RWPE2 (cell line): ENCODE data around the gene TTN.

ENCODE experiments used
- ATAC-seq: fragments of 200-7000 bp; cut with Tn5 transposase; 3 replicates; pipeline ENCODE4 v1.9.1; 2021; ENCODE audit warnings: low read depth
- DNase-seq: peaks from one replicate; pipeline ENCODE4 v3.0.0-alpha.2; 2020; ENCODE audit warnings: low spot score
- H3K27ac ChIP-seq: fragments of 450-650 bp; 2 replicates; pipeline ENCODE4 v1.5.1; 2017; ENCODE audit warnings: mild to moderate bottlenecking; ENCODE audit not compliant: poor library complexity, severe bottlenecking
- H3K27me3 ChIP-seq: fragments of 250-450 bp; sonication (Bioruptor Pico); 2 replicates; pipeline ENCODE4 v1.5.1; 2021; ENCODE audit warnings: mild to moderate bottlenecking, moderate library complexity; ENCODE audit not compliant: insufficient read depth, poor library complexity, severe bottlenecking
- H3K36me3 ChIP-seq: fragments of 250-450 bp; sonication (Bioruptor Pico); 2 replicates; pipeline ENCODE4 v1.5.1; 2020; ENCODE audit warnings: low read depth, mild to moderate bottlenecking, moderate library complexity
- H3K4me1 ChIP-seq: fragments of 250-450 bp; sonication (Bioruptor Pico); 2 replicates; pipeline ENCODE4 v1.5.1; 2021; ENCODE audit warnings: mild to moderate bottlenecking, moderate library complexity; ENCODE audit not compliant: insufficient read depth, poor library complexity, severe bottlenecking
- H3K4me3 ChIP-seq: fragments of 250-450 bp; sonication (Bioruptor Pico); 2 replicates; pipeline ENCODE4 v1.5.1; 2021; ENCODE audit warnings: mild to moderate bottlenecking, moderate library complexity; ENCODE audit not compliant: severe bottlenecking
- H3K9me3 ChIP-seq: fragments of 250-450 bp; sonication (Bioruptor Pico); 2 replicates; pipeline ENCODE4 v1.5.1; 2021; ENCODE audit warnings: mild to moderate bottlenecking, moderate library complexity; ENCODE audit not compliant: severe bottlenecking
- CTCF ChIP-seq: fragments of 450-650 bp; IDR thresholded peaks from one replicate; pipeline ENCODE4 v1.5.1; 2017; ENCODE audit warnings: mild to moderate bottlenecking, moderate library complexity; ENCODE audit not compliant: poor library complexity, severe bottlenecking

Gene TTN

DNA sequence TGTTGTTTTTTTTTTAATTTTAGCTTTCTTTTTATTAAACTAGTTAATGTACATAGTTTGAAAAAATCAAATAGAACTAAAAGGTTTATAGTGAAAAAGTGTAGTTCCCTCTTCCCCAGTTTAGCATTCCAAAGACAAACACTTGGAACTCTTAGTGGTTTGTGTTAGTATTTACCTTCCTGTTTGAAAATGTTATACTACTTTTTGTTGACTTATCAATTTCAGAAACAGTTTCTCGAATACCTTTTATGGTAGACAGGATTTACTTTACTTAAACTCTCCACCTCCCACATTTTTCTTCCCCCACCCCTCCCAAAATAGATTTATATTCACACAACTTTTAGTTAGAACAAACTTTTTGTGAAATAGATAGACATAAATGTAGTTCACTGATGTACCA is 300.3 kb downstream of the TTN start:
- TF ChIP-seq CTCF, result no peak
- Histone ChIP-seq H3K27me3 (no peaks in the 10 kb centered on the region), H3K36me3 (peaks cover 29% of the 10 kb centered on the region), H3K27ac (no peak overlapping the region), H3K9me3 (no peaks in the 10 kb centered on the region), H3K4me1 (no peaks in the 10 kb centered on the region), H3K4me3 (no peak overlapping the region)
- ATAC-seq, result no peak
- no peak for DNase-seq

- no peak for DNase-seq
- TF ChIP-seq CTCF, result no peak
- H3K27me3 ChIP-seq, result no peaks in the 10 kb centered on the region
- ATAC-seq, result no peak
- no peak overlapping the region for H3K27ac ChIP-seq
- H3K4me1 ChIP-seq, result no peaks in the 10 kb centered on the region
- H3K36me3 ChIP-seq, result peaks cover 34% of the 10 kb centered on the region
- H3K9me3 ChIP-seq, result no peaks in the 10 kb centered on the region
- no peak overlapping the region for H3K4me3 ChIP-seq
Observed at GRCh38 chr2:178506524-178506923, 300.7 kb downstream of the TTN start.

GRCh38 chr2:178506101-178506500 is 301.1 kb downstream of the TTN start:
- H3K4me1 ChIP-seq, result no peaks in the 10 kb centered on the region
- no peak for DNase-seq
- H3K4me3 ChIP-seq, result no peak overlapping the region
- H3K9me3 ChIP-seq, result no peaks in the 10 kb centered on the region
- H3K27me3 ChIP-seq, result no peaks in the 10 kb centered on the region
- no peak overlapping the region for H3K27ac ChIP-seq
- no peak for TF ChIP-seq CTCF
- peaks cover 38% of the 10 kb centered on the region for H3K36me3 ChIP-seq
- no peak for ATAC-seq

DNA sequence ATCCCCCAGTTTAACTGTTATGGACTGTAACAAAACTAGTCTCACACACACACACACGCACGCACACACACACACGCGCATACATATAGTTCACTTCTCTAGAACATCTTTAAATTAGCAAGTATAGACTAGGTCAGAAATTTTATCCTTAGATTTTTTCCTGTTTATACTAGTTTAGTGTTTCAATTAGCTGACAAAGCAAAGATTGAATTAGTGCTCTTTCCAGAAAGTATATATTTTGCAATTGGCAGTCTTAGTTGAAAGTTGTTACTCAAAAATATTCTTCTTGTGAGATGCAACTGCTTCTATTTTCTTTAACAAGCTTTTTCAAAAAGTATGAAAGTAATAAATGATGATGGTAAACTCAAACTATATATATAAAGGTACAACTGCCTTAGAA is 304.5 kb downstream of the TTN start:
- Histone ChIP-seq H3K27me3 (no peaks in the 10 kb centered on the region), H3K27ac (no peak overlapping the region), H3K4me3 (no peak overlapping the region), H3K9me3 (no peaks in the 10 kb centered on the region), H3K4me1 (no peaks in the 10 kb centered on the region), H3K36me3 (peaks cover 71% of the 10 kb centered on the region)
- DNase-seq (no peak), ATAC-seq (no peak)
- no peak for TF ChIP-seq CTCF

- DNase-seq, result no peak
- H3K4me3 ChIP-seq, result no peak overlapping the region
- no peak for ATAC-seq
- TF ChIP-seq CTCF, result no peak
- no peaks in the 10 kb centered on the region for H3K4me1 ChIP-seq
- no peak overlapping the region for H3K27ac ChIP-seq
- peaks cover 82% of the 10 kb centered on the region for H3K36me3 ChIP-seq
- H3K27me3 ChIP-seq, result no peaks in the 10 kb centered on the region
- H3K9me3 ChIP-seq, result no peaks in the 10 kb centered on the region
Observed at GRCh38 chr2:178499640-178500039, 307.6 kb downstream of the TTN start.
